ENCODE measurements around the gene NRXN2. TPM values are rescaled to one million over a fixed set of nuclear protein-coding genes. Genes with fewer than 3 reads are reported as not detected.

The NRXN2 gene
- total RNA-seq, 1 experiment from 2014 or later, result not detected

GRCh38 chr11:64764040-64764611, 41.1 kb upstream of the NRXN2 start:
- Mint-ChIP-seq H3K4me1 (ENCODE audit: insufficient read depth, unreplicated experiment) (peaks cover 3% of the 10 kb centered on the region), H3K27me3 (ENCODE audit: insufficient read depth, unreplicated experiment) (no peaks in the 10 kb centered on the region), H3K27ac (ENCODE audit: low read depth, unreplicated experiment) (no peak overlapping the region), H3K4me3 (ENCODE audit: unreplicated experiment) (no peak overlapping the region), H3K9me3 (ENCODE audit: unreplicated experiment) (no peaks in the 10 kb centered on the region), H3K36me3 (ENCODE audit: insufficient read depth, unreplicated experiment) (peaks cover 71% of the 10 kb centered on the region)
- CTCF ChIA-PET, result interaction anchor here (0.7 kb wide), 1 partner anchor 150 kb away, joined by 3 read pairs; no protein-coding TSS in a partner anchor
- BruUV-seq (replicated peaks), result no TSS peak
- intact Hi-C loops (cut with micrococcal nuclease), result no loop called here
- POLR2A ChIA-PET, result interaction anchor here (6.8 kb wide), 1 partner anchor 11 kb away, joined by 86 read pairs; the partner anchor contains the start of gene SF1
- no peak for DNase-seq (ENCODE audit: unreplicated experiment)
- TF ChIP-seq CTCF (IDR thresholded peaks at IDR 0.05; ENCODE audit: unreplicated experiment), result no peak

GRCh38 chr11:64763526-64764039, 40.6 kb upstream of the NRXN2 start:
- Mint-ChIP-seq H3K9me3 (ENCODE audit: unreplicated experiment) (no peaks in the 10 kb centered on the region), H3K27ac (ENCODE audit: low read depth, unreplicated experiment) (no peak overlapping the region), H3K36me3 (ENCODE audit: insufficient read depth, unreplicated experiment) (peaks cover 66% of the 10 kb centered on the region), H3K27me3 (ENCODE audit: insufficient read depth, unreplicated experiment) (no peaks in the 10 kb centered on the region), H3K4me1 (ENCODE audit: insufficient read depth, unreplicated experiment) (no peaks in the 10 kb centered on the region), H3K4me3 (ENCODE audit: unreplicated experiment) (no peak overlapping the region)
- TF ChIP-seq CTCF (IDR thresholded peaks at IDR 0.05; ENCODE audit: unreplicated experiment), result no peak
- CTCF ChIA-PET, result interaction anchor here (0.7 kb wide), 2 partner anchors 21 to 151 kb away, joined by 3 read pairs; no protein-coding TSS in a partner anchor
- intact Hi-C loops (cut with micrococcal nuclease), result no loop called here
- no peak for DNase-seq (ENCODE audit: unreplicated experiment)
- no TSS peak for BruUV-seq (replicated peaks)
- POLR2A ChIA-PET, result interaction anchor here (6.8 kb wide), 1 partner anchor 11 kb away, joined by 86 read pairs; the partner anchor contains the start of gene SF1

GRCh38 chr11:64762674-64763525, 39.9 kb upstream of the NRXN2 start:
- H3K27me3 Mint-ChIP-seq (ENCODE audit: insufficient read depth, unreplicated experiment), result no peaks in the 10 kb centered on the region
- intact Hi-C loops (cut with micrococcal nuclease), result no loop called here
- DNase-seq (ENCODE audit: unreplicated experiment), result no peak
- H3K36me3 Mint-ChIP-seq (ENCODE audit: insufficient read depth, unreplicated experiment), result peaks cover 59% of the 10 kb centered on the region
- H3K27ac Mint-ChIP-seq (ENCODE audit: low read depth, unreplicated experiment), result no peak overlapping the region
- H3K9me3 Mint-ChIP-seq (ENCODE audit: unreplicated experiment), result no peaks in the 10 kb centered on the region
- H3K4me1 Mint-ChIP-seq (ENCODE audit: insufficient read depth, unreplicated experiment), result no peaks in the 10 kb centered on the region
- H3K4me3 Mint-ChIP-seq (ENCODE audit: unreplicated experiment), result no peak overlapping the region
- no TSS peak for BruUV-seq (replicated peaks)
- TF ChIP-seq CTCF (IDR thresholded peaks at IDR 0.05; ENCODE audit: unreplicated experiment), result no peak
- CTCF ChIA-PET, result interaction anchor here (0.7 kb wide), 3 partner anchors 21 to 327 kb away, joined by 3 read pairs; no protein-coding TSS in a partner anchor
- POLR2A ChIA-PET, result interaction anchor here (0.7 to 6.8 kb wide), 2 partner anchors 12 to 169 kb away, joined by 3 to 86 read pairs; partner anchors contain the start of gene SF1

GRCh38 chr11:64762277-64762673, 39.3 kb upstream of the NRXN2 start:
- intact Hi-C loops (cut with micrococcal nuclease), result no loop called here
- H3K4me1 Mint-ChIP-seq (ENCODE audit: insufficient read depth, unreplicated experiment), result no peaks in the 10 kb centered on the region
- no peaks in the 10 kb centered on the region for H3K27me3 Mint-ChIP-seq (ENCODE audit: insufficient read depth, unreplicated experiment)
- ChIA-PET POLR2A (interaction anchor here (0.6 to 6.8 kb wide), 2 partner anchors 13 to 252 kb away, joined by 3 to 86 read pairs; partner anchors contain the start of gene SF1), CTCF (interaction anchor here (0.7 kb wide), 1 partner anchor 327 kb away, joined by 3 read pairs; no protein-coding TSS in a partner anchor)
- H3K27ac Mint-ChIP-seq (ENCODE audit: low read depth, unreplicated experiment), result no peak overlapping the region
- H3K36me3 Mint-ChIP-seq (ENCODE audit: insufficient read depth, unreplicated experiment), result peaks cover 53% of the 10 kb centered on the region
- no peak for DNase-seq (ENCODE audit: unreplicated experiment)
- no peak overlapping the region for H3K4me3 Mint-ChIP-seq (ENCODE audit: unreplicated experiment)
- BruUV-seq (replicated peaks), result no TSS peak
- TF ChIP-seq CTCF (IDR thresholded peaks at IDR 0.05; ENCODE audit: unreplicated experiment), result no peak
- no peaks in the 10 kb centered on the region for H3K9me3 Mint-ChIP-seq (ENCODE audit: unreplicated experiment)

Data from MCF 10A (cell line).